IMR-90 (cell line): Measurements from ENCODE around the gene SSBP2. TPM values are rescaled to one million over a fixed set of nuclear protein-coding genes. Genes with fewer than 3 reads are reported as not detected.

ENCODE experiments used
- ATAC-seq: fragments of 200-7000 bp; cut with Tn5 transposase; 2 replicates; pipeline ENCODE4 v1.9.1; 2020; ENCODE audit warnings: low read depth, mild to moderate bottlenecking, moderate library complexity
- BruUV-seq: library from RNA; stranded (reverse); fragments of 400-500 nt; replicated peaks from 2 replicates; lab custom pipeline; 2021; lab: Mats Ljungman, UMichigan
- CTCF ChIA-PET: fragments of 300-600 bp; formaldehyde crosslinking; extraction: SDS; loops from one replicate; lab custom pipeline; 2021; ENCODE audit warnings: antibody characterized with exemption; lab: Yijun Ruan, JAX
- POLR2A ChIA-PET: fragments of 300-600 bp; sonication (Branson Sonifier 250); formaldehyde crosslinking; loops from one replicate; lab custom pipeline; 2022; ENCODE audit warnings: antibody characterized with exemption; ENCODE audit not compliant: unreplicated experiment; lab: Charles Lee
- DNase-seq: peaks from one replicate; pipeline ENCODE4 v3.0.0; 2013
- H2AFZ ChIP-seq: replicated peaks from 2 replicates; pipeline ENCODE3; 2013; ENCODE audit warnings: low read length, mild to moderate bottlenecking; ENCODE audit not compliant: poor library complexity
- H2AK5ac ChIP-seq: 2 replicates; pipeline ENCODE4 v1.6.1; 2013; ENCODE audit warnings: low read depth, low read length, inconsistent platforms
- H2AK9ac ChIP-seq: replicated peaks from 2 replicates; pipeline ENCODE3; 2013; ENCODE audit warnings: mild to moderate bottlenecking, low read depth, low read length, moderate library complexity; ENCODE audit not compliant: poor library complexity
- H2BK120ac ChIP-seq: 2 replicates; pipeline ENCODE4 v1.6.1; 2013; ENCODE audit warnings: low read depth, low read length, inconsistent platforms
- H2BK15ac ChIP-seq: 3 replicates; pipeline ENCODE4 v1.6.1; 2013; ENCODE audit warnings: low read depth, low read length, inconsistent platforms
- H2BK20ac ChIP-seq: 2 replicates; pipeline ENCODE4 v1.6.1; 2013; ENCODE audit warnings: low read depth, mild to moderate bottlenecking, inconsistent platforms, low read length, moderate library complexity
- H2BK5ac ChIP-seq: 2 replicates; pipeline ENCODE4 v1.6.1; 2013; ENCODE audit warnings: mild to moderate bottlenecking, low read depth, low read length, inconsistent platforms; ENCODE audit not compliant: poor library complexity, severe bottlenecking
- H3K14ac ChIP-seq: replicated peaks from 2 replicates; pipeline ENCODE4 v1.6.1; 2013; ENCODE audit warnings: low read depth, low read length, inconsistent platforms
- H3K18ac ChIP-seq: 2 replicates; pipeline ENCODE4 v1.6.1; 2013; ENCODE audit warnings: low read depth, low read length, control low read depth
- H3K23ac ChIP-seq: 2 replicates; pipeline ENCODE4 v1.6.1; 2013; ENCODE audit warnings: low read depth, low read length, inconsistent platforms
- H3K27ac ChIP-seq: 2 replicates; pipeline ENCODE4 v1.5.1; 2013; ENCODE audit warnings: mild to moderate bottlenecking, control low read depth, low read length; ENCODE audit not compliant: insufficient read depth
- H3K27me3 ChIP-seq: 2 replicates; pipeline ENCODE4 v1.6.1; 2013; ENCODE audit warnings: low read length; ENCODE audit not compliant: control insufficient read depth, insufficient read depth
- H3K36me3 ChIP-seq: 2 replicates; pipeline ENCODE4 v1.6.1; 2013; ENCODE audit warnings: low read length, mixed read lengths; ENCODE audit not compliant: control insufficient read depth, insufficient read depth
- H3K4ac ChIP-seq: 2 replicates; pipeline ENCODE4 v1.6.1; 2013; ENCODE audit warnings: low read depth, low read length, inconsistent platforms
- H3K4me1 ChIP-seq: 2 replicates; pipeline ENCODE4 v1.6.1; 2013; ENCODE audit warnings: low read length, mixed read lengths; ENCODE audit not compliant: control insufficient read depth, insufficient read depth
- H3K4me2 ChIP-seq: 2 replicates; pipeline ENCODE4 v1.6.1; 2013; ENCODE audit warnings: low read depth, mild to moderate bottlenecking, control low read depth, low read length, moderate library complexity
- H3K4me3 ChIP-seq: 2 replicates; pipeline ENCODE4 v1.5.1; 2013; ENCODE audit warnings: low read depth, mild to moderate bottlenecking, control low read depth, low read length, moderate library complexity; ENCODE audit not compliant: insufficient read depth
- H3K56ac ChIP-seq: 2 replicates; pipeline ENCODE4 v1.6.1; 2013; ENCODE audit warnings: low read length, inconsistent platforms; ENCODE audit not compliant: insufficient read depth; ENCODE audit errors: extremely low read depth
- H3K79me1 ChIP-seq, 2 experiments: 2 replicates each; pipeline ENCODE4 v1.6.1; 2013; ENCODE audit warnings: low read length in 2 of 2, inconsistent platforms in 1 of 2, low read depth in 1 of 2
- H3K9ac ChIP-seq: 2 replicates; pipeline ENCODE4 v1.6.1; 2013; ENCODE audit warnings: low read depth, low read length, control low read depth
- H3K9me1 ChIP-seq: 2 replicates; pipeline ENCODE4 v1.6.1; 2013; ENCODE audit warnings: low read length, inconsistent platforms; ENCODE audit not compliant: insufficient read depth
- H3K9me3 ChIP-seq: 2 replicates; pipeline ENCODE4 v1.6.1; 2013; ENCODE audit warnings: low read length; ENCODE audit not compliant: control insufficient read depth, insufficient read depth
- H4K20me1 ChIP-seq: 2 replicates; pipeline ENCODE4 v1.6.1; 2013; ENCODE audit warnings: low read length, inconsistent platforms; ENCODE audit not compliant: insufficient read depth
- H4K5ac ChIP-seq: 2 replicates; pipeline ENCODE4 v1.6.1; 2013; ENCODE audit warnings: mild to moderate bottlenecking, low read depth, low read length, control low read depth
- H4K8ac ChIP-seq, 2 experiments: 2 replicates each; pipeline ENCODE4 v1.6.1; 2013; ENCODE audit warnings: low read depth in 2 of 2, low read length in 2 of 2, control low read depth in 1 of 2, inconsistent platforms in 1 of 2
- H4K91ac ChIP-seq: 2 replicates; pipeline ENCODE4 v1.6.1; 2013; ENCODE audit warnings: low read depth, low read length, inconsistent platforms; ENCODE audit not compliant: insufficient read depth
- CTCF ChIP-seq: conservative IDR thresholded peaks from 2 replicates; pipeline ENCODE4 v1.5.1; 2012; ENCODE audit warnings: mild to moderate bottlenecking, low read depth, low read length, improper control_type of control experiment
- ELK1 ChIP-seq: fragments of 150-350 bp; IDR thresholded peaks from 2 replicates; pipeline ENCODE4 v1.6.1; 2016; ENCODE audit warnings: low read depth, mild to moderate bottlenecking, low read length, moderate library complexity, borderline replicate concordance
- MAFK ChIP-seq: IDR thresholded peaks from 2 replicates; pipeline ENCODE4 v1.6.1; 2012; ENCODE audit warnings: low read depth, low read length, improper control_type of control experiment
- POLR2A ChIP-seq: IDR thresholded peaks from 2 replicates; pipeline ENCODE4 v1.6.1; 2012; ENCODE audit warnings: mild to moderate bottlenecking, low read depth, low read length
- RAD21 ChIP-seq: IDR thresholded peaks from 2 replicates; pipeline ENCODE4 v1.6.1; 2012; ENCODE audit warnings: low read length, improper control_type of control experiment
- dilution Hi-C: fragments of 300-500 bp; cut with HindIII; formaldehyde crosslinking; loops from one replicate; pipeline ENCODE4 v1.14.3; 2018; ENCODE audit warnings: low sequenced_read_pairs; ENCODE audit not compliant: unreplicated experiment
- in situ Hi-C: fragments of 300-500 bp; cut with MboI; formaldehyde crosslinking; loops from 3 replicates; pipeline ENCODE4 v1.14.3; 2019; ENCODE audit warnings: low sequenced_read_pairs, inconsistent platforms, mixed read lengths
- intact Hi-C: fragments of 100-400 bp; cut with micrococcal nuclease; formaldehyde crosslinking; loops from 2 replicates; pipeline ENCODE4 v1.10.0; 2022
- polyA plus RNA-seq, 3 experiments: library from polyadenylated mRNA; depleted of rRNA; stranded (reverse); fragments of >200 nt; gene quantifications; 2 replicates each; pipeline ENCODE4 v1.2.3, GENCODE V29; 2012; ENCODE audit warnings: low replicate concordance in 1 of 3
- total RNA-seq: library from RNA; depleted of rRNA; stranded (reverse); fragments of >200 nt; gene quantifications from 2 replicates; pipeline ENCODE4 v1.2.3, GENCODE V29; 2012

The SSBP2 gene
- total and polyA plus RNA-seq, 2 of the 4 experiments (the other 2 are of a cell fraction), result 38.4 to 42.7 TPM

- intact Hi-C loops (no loop called here), in situ Hi-C loops (loop anchor here (25.0 kb wide), 1 partner anchor 648 kb away; no protein-coding TSS in a partner anchor)
Measured at GRCh38 chr5:81513982-81514381, 236.9 kb downstream of the SSBP2 start.

More at GRCh38 chr5:81513982-81514381, 236.9 kb downstream of the SSBP2 start:
- H3K4me3 ChIP-seq, result no peak overlapping the region
- no peak overlapping the region for H2AFZ ChIP-seq
- H4K5ac ChIP-seq, result no peak overlapping the region
- H3K4ac ChIP-seq, result no peak overlapping the region
- peak; percentile 32 for TF ChIP-seq CTCF
- no peak for TF ChIP-seq MAFK
- peak; percentile 30; the same call in 1 of the 2 replicates for TF ChIP-seq RAD21
- no peak for TF ChIP-seq ELK1
- TF ChIP-seq POLR2A, result no peak
- ChIA-PET POLR2A (no interaction called here), CTCF (no interaction called here)
- no peak overlapping the region for H2AK9ac ChIP-seq
- H2AK5ac ChIP-seq, result no peak overlapping the region
- H3K36me3 ChIP-seq, result no peaks in the 10 kb centered on the region
- H2BK120ac ChIP-seq, result no peak overlapping the region
- dilution Hi-C loops, result no loop called here
- DNase-seq (peak; percentile 10), ATAC-seq (no peak)
- no peak overlapping the region for H3K14ac ChIP-seq
- H2BK15ac ChIP-seq, result no peak overlapping the region
- no peak overlapping the region for H3K18ac ChIP-seq
- no peak overlapping the region for H2BK5ac ChIP-seq
- no peak overlapping the region for H3K4me2 ChIP-seq
- H3K56ac ChIP-seq, result no peak overlapping the region
- H3K9me1 ChIP-seq, result no peaks in the 10 kb centered on the region
- no TSS peak for BruUV-seq
- H4K91ac ChIP-seq, result no peak overlapping the region
- H4K20me1 ChIP-seq, result no peaks in the 10 kb centered on the region
- H3K79me1 ChIP-seq, result no peaks in the 10 kb centered on the region; a peak in 1 of 4 replicates
- no peaks in the 10 kb centered on the region for H3K9me3 ChIP-seq
- H4K8ac ChIP-seq, result no peak overlapping the region
- no peaks in the 10 kb centered on the region for H3K4me1 ChIP-seq
- H3K27ac ChIP-seq, result no peak overlapping the region
- no peaks in the 10 kb centered on the region for H3K27me3 ChIP-seq
- no peak overlapping the region for H3K9ac ChIP-seq
- H3K23ac ChIP-seq, result no peak overlapping the region
- H2BK20ac ChIP-seq, result no peak overlapping the region
